ENCODE data around the gene DLEC1. TPM values are rescaled to one million over a fixed set of nuclear protein-coding genes. Genes with fewer than 3 reads are reported as not detected.

The DLEC1 gene
- total and polyA plus RNA-seq, 2 donors (not counting 1 experiment from before 2014, with no cell fraction given) = under 0.01 to 0.02 TPM

- H3K9me3 ChIP-seq (ENCODE audit: control insufficient read depth, insufficient read depth, low read depth, low read length) = no peaks in the 10 kb centered on the region
- H3K27ac ChIP-seq (ENCODE audit: insufficient read depth, low read length) = no peak overlapping the region
- no peak overlapping the region for H3K9ac ChIP-seq (ENCODE audit: insufficient read depth, low read length)
- H3K79me2 ChIP-seq (ENCODE audit: control insufficient read depth, insufficient read depth, low read length) = no peaks in the 10 kb centered on the region
- H2AFZ ChIP-seq (ENCODE audit: low read length) = no peak overlapping the region
- no peak overlapping the region for H3K4me2 ChIP-seq (ENCODE audit: extremely low read depth, insufficient read depth, low read length)
- H3K4me3 ChIP-seq (replicated peaks in 1 of 4; ENCODE audit: control extremely low read depth in 1 of 4, insufficient read depth in 1 of 4, low read depth in 3 of 4, low read length in 4 of 4) = no peak overlapping the region
- no peaks in the 10 kb centered on the region for H3K4me1 ChIP-seq (ENCODE audit: control insufficient read depth, extremely low read depth, insufficient read depth, low read length)
- H3K27me3 ChIP-seq (ENCODE audit: control insufficient read depth, insufficient read depth, low read length) = no peaks in the 10 kb centered on the region
- no peak for DNase-seq (ENCODE audit: low read depth in 2 of 2)
- H3K36me3 ChIP-seq (ENCODE audit: control insufficient read depth, insufficient read depth, low read length) = peaks cover 4% of the 10 kb centered on the region
- TF ChIP-seq CTCF (conservative IDR thresholded peaks at IDR 0.05 in 1 of 2, IDR thresholded peaks at IDR 0.05 in 1 of 2; ENCODE audit: low read depth in 1 of 2, low read length in 2 of 2) = no peak
- TF ChIP-seq EZH2 (IDR thresholded peaks at IDR 0.05; ENCODE audit: low read length, missing control alignments) = no peak
- H4K20me1 ChIP-seq (ENCODE audit: control insufficient read depth, extremely low read depth, insufficient read depth, low read length) = no peaks in the 10 kb centered on the region
These were observed 22.1 kb upstream of the DLEC1 start for GRCh38 chr3:38016847-38017444.

GRCh38 chr3:38017445-38018295, 21.3 kb upstream of the DLEC1 start:
- no peak overlapping the region for H3K4me3 ChIP-seq (replicated peaks in 1 of 4; ENCODE audit: control extremely low read depth in 1 of 4, insufficient read depth in 1 of 4, low read depth in 3 of 4, low read length in 4 of 4)
- no peaks in the 10 kb centered on the region for H3K79me2 ChIP-seq (ENCODE audit: control insufficient read depth, insufficient read depth, low read length)
- H2AFZ ChIP-seq (ENCODE audit: low read length) = no peak overlapping the region
- H3K27me3 ChIP-seq (ENCODE audit: control insufficient read depth, insufficient read depth, low read length) = no peaks in the 10 kb centered on the region
- no peak for DNase-seq (ENCODE audit: low read depth in 2 of 2)
- no peaks in the 10 kb centered on the region for H4K20me1 ChIP-seq (ENCODE audit: control insufficient read depth, extremely low read depth, insufficient read depth, low read length)
- no peak overlapping the region for H3K4me2 ChIP-seq (ENCODE audit: extremely low read depth, insufficient read depth, low read length)
- no peak overlapping the region for H3K9ac ChIP-seq (ENCODE audit: insufficient read depth, low read length)
- H3K36me3 ChIP-seq (ENCODE audit: control insufficient read depth, insufficient read depth, low read length) = peaks cover 4% of the 10 kb centered on the region
- no peak overlapping the region for H3K27ac ChIP-seq (ENCODE audit: insufficient read depth, low read length)
- H3K4me1 ChIP-seq (ENCODE audit: control insufficient read depth, extremely low read depth, insufficient read depth, low read length) = no peaks in the 10 kb centered on the region
- no peaks in the 10 kb centered on the region for H3K9me3 ChIP-seq (ENCODE audit: control insufficient read depth, insufficient read depth, low read depth, low read length)
- TF ChIP-seq CTCF (conservative IDR thresholded peaks at IDR 0.05 in 1 of 2, IDR thresholded peaks at IDR 0.05 in 1 of 2; ENCODE audit: low read depth in 1 of 2, low read length in 2 of 2) = no peak
- TF ChIP-seq EZH2 (IDR thresholded peaks at IDR 0.05; ENCODE audit: low read length, missing control alignments) = no peak
